Activated CD8-positive, alpha-beta memory T cell treated with anti-CD3 and anti-CD28 coated beads for 48 hours (primary cell): ENCODE data around the gene DGKG.

Experiments used
- DNase-seq, 3 experiments: peaks; one replicate each; pipeline ENCODE4 v3.0.0-alpha.2; 2020; ENCODE audit warnings: low read depth in 2 of 3, low spot score in 2 of 3

The DGKG gene

DNA sequence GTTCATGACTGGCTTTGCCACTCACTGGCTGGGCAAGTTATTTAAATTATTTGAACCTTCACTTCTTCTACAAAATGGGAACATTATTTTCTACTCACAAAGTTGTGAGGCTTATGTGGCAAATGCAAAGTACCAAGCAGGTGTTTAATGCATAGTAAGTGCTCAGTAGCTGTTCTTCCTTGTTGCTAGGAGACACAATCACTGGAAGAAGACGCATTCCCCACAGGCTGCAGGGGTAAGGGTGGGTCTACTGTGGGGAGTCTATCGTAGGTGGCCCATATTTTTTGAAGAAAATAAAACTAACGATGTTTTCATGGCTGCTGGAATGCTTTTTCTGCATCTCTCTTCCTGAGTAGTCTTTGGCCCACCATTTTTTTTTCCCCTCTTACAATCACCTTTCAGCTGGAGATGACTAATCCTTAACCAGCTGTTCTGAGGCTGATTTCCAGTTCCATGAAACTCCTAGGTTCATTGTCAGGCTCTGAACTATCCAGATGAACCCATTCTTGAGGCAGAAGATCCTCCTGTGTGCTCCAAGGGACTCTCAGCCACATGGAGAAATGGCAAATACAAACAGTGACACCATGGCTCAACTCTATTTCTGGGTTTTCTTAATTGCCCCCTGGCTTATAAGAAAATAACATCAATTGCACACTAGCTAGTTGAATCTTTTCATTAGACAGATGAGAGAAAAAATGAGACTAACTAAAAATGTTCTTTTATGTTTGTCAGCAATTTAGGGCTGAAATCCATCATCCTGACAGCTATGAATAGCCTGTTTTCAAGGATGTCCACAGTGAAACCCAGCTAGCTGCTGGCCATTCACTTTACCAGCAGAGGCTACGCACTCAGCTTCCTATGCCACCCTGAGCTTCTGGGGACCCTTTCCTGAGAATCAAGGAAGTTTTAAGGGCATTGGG, 144.9 kb downstream of the DGKG start:
- no peak for DNase-seq

DNA sequence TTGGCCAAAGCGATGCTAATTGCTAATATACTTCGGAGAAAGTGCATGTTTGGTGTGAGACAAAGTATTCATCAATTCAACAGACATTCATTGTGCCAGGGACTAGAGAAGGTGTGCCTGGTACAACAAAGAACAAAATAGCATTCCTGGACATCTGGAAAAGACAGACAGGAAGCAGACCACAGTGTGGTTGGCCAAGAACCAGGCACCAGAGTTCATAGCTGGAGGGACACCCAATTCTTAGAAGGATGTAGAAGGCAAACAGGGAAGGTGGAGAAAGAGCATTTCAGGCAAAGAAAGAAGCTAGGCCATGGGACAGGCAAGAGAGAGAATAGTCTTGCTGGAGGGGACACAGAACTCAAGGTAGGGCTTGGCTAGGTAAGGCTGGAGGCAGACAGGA, 147.4 kb downstream of the DGKG start:
- no peak for DNase-seq

DNA sequence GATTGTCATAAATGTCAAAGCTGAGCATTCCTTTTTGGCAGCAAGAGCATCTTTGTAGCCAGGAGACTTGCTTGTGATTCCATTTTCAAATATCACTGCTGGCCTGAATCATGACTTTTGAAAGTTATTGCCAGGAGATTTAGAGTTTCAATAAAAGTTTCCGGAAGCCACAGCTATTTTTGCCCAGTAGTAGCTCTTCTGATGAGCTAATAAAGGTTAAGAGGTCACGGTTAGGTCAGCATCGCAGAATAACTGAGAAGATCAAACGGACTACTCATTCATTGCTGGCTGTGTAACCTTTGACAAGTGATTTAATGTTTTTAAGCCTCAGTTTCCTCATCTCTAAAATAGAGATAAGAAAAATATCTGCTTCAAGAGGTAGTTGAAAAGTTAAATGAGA, 148.1 kb downstream of the DGKG start:
- DNase-seq: no peak

DNA sequence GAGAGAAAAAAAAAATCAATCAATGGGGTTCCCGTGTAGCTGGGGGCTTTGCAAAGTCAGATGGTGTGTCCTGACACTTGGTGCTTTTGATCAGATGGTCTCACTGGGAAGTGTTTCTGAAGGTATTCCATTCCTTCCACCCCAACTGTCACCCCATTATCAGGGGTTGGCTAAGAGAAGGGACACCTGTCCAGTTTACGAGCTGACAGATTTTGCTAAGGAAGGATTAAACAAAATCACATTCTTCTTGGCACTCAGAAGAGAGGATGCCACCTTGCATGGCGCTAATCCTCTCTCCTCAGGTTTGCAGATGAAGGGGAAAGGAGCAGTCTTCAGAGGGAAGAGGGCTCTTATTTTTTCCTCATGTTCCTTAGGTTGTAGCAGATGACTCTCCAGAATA, 149.4 kb downstream of the DGKG start:
- DNase-seq: no peak

DNA sequence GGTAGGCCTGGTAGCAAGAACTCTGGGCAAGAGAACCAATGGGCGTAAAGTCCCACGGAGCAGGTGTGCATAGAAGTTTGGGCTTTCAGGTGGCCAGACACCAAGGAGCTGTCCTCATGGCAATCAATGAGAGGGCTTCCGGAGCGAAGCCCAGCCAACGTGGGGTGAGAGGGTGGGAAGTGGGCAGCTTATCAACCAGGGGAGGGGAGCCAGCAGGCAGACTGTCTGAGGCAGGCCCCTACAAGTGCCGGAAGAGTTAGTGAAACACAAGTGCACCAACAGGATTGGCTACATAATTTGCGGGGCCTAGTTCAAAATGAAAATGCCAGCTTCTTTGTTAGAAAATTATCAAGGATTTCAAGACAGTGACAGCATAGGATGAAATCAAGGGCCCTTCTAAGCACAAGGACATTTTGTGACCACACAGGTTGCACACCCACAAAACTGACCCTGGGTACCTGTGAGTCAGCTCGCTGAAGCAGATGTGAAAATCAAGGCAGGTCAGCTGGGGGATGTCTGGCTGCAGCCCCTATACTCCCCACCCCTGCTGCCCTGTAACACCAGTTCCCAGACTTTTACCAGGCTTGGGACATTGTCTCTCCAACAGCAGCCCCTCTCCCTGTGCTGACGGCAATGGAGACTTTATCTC, 151.1 kb downstream of the DGKG start:
- no peak for DNase-seq

DNA sequence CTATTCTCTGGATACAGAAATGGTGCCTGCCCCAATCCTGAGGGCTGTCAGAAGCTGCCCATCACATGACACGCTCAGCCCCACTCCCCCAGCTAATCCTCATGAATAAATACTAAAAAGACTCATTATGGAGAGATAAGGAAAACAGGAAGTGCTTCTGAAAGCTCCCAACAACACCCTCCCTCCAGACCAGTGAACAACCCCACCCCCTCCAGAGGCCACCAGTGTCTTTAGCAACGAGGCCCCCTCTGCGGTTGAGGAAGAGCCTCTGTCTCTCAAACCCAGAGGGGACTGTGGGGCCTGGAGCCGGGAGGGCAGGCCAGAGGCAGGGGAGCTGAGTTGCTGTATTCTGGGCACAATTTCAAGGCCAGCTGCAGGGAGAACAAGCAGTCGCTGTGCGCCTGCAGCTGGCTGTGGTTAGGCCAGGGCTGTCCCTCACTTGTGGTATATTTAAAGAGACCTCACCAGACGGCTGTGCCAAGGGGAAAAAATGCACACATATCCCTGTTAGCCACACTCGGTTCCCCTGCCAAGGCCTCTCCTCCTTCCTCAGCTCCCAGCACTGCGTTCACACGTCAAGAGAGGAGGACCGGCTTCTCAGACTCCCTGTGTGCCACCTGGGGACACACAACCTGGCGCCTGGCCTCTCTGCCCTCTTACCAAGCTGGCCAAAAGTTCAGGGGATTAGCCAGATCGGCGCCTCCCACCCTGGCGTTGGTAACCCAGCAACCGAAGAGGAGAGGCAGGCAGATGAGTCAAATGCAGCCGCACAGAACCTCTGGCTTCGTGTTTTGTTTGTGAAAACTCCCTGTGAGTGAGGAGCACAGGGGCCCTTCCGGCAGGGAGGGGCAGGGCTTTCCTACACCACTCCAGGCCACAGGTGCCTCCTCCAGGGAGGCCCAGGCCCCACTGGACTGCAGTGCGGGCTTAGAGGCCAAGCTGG, 152.0 kb downstream of the DGKG start:
- DNase-seq: no peak

DNA sequence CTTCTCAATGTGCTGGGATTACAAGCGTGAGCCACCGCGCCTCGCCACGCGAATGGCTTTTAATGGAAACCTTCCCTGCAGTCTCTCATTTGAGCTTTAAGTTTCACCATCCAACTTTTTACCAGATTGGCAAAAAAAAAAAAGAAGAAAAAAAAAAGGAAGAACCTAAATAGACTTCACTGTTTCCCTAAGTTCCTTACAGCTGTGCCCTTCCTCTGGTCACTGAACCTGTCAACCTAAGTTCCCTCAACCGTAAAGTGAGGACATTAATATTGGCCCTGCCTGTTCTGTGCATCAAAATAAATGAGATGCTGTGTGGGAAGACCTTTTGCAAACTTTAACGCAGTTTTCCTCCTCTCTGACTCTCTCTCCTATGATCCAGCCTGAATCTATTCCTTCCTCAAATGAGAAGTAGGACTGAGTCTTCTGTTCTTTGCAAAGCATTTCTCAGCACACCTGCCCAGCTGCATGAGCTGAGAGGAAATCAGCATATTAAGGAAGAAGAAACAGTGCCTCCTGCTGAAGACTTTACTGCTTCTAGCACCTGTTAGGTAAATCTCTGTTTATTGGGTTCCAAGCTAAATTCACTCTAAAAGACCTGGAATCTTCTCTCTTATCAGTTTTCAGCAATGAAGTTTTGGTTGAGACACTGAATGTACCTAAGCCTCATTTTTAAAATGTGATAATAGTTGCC, 153.6 kb downstream of the DGKG start:
- no peak for DNase-seq

DNA sequence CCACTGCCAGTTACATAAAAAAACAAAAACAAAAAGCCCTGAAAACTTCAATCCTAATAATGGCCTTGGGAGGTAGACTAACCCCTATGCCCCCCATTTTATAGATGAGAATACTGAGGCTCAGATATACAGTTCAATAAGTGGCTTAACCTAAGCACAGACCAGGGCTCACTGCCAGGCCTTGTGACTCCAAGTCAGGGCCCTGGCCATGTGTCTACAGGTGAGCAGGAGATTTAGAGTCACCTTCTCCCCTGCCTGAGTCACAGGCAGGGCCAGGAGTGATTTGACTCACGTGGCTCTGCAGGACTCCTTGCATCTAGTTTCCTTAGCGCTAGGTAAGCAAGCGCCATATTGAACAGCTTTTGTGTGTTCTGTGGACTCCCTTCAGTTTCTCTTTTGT, 154.5 kb downstream of the DGKG start:
- DNase-seq: no peak

DNA sequence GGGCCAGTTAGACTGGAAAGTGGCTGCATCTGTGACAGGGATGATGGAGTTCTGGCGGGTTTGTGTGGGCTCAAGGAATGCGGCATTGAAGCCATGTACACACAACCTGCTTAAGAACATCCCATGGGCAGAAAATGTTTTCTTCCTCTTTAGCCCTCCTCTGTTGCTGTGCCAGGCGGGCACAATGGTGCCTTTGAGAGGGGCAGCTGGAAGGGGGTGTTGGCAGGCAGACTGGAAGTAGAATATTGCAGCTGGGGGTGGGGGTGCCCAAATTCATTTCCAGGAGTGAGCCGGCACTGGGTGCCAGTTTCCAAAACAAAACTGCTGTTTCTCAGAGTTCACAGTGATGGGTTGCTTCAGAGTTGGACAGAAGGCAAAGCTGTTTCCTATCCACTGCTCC, 161.3 kb downstream of the DGKG start:
- no peak for DNase-seq

DNA sequence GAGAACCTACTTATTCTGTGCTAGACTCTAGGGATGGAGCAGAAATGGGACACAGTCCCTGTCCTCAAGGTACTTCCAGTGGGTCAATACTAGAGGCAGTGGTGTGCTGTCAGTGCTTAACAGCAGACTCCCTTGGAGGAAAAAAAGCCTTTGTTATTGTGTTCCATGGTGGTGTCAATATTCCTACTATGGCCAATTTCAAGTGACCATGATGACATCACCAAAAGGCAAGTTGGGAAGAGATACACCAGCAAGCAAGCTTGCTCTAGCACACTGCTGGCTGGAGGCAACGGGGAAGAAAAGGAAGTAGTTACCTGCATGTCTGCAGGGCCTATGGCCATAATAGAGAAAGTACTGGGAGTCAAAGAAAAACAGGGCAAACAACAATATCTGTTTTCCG, 163.6 kb downstream of the DGKG start:
- no peak for DNase-seq

DNA sequence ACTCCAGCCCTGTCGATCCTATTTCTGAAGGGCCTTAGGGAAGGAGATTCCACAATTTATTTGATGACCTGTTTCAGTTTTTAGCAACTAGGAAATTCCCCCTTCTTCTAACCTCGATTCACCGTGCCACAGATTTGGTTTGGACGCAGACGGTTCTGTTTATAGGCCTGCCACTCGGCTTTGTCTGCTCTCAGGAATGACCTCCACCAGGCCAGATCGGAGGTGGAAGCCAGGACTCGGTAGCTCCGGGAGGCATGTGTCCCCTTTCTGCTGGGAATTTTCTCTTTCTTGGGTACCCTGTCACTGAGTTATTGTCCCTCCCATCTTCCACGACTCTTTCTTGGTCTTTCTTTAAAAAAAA, 167.6 kb downstream of the DGKG start:
- no peak for DNase-seq

DNA sequence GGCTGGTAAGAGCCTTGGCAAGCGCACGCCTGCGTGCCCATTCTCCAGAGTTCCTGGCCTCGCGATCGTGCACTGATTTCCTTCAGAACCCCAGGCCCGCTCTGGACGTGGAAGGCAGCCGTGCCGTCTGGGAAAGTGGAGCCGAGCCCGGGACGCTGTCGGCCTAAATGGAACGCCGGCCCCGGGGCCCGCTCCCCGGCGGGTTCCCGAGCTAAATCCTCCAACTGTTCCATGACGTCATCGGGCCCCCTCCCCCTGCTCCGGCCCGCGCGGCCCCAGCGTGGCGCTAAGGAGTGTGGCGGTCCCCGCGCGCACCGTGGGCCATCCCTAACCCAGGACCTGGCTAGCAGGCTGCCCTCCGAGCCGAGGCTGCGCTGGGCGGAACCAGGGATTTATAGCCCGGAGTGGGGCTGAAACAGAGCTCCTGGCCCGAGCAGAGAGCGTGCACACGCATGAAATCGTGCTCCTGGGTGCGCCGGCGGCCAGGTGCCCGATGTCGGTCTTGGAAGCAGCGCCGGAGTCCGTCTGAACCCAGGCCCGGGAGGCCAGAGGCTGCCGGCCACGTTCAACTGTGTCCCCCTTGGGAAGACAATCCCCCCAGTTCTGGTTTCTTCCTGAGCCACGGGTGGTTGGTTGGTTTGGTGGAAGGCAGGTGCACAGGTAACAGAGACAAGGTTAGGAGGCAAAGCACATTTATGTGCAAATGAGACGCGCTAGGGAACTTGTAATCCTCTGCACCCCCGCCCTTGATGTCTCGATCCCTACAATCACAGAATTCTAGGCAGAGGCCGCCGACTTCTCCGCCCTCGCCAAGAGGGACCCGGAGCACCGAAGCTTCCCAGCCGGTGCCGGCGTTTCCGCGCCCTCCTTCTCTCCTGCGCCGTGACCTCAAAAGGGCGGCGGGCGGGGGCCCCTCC, 168.2 kb downstream of the DGKG start:
- no peak for DNase-seq

DNA sequence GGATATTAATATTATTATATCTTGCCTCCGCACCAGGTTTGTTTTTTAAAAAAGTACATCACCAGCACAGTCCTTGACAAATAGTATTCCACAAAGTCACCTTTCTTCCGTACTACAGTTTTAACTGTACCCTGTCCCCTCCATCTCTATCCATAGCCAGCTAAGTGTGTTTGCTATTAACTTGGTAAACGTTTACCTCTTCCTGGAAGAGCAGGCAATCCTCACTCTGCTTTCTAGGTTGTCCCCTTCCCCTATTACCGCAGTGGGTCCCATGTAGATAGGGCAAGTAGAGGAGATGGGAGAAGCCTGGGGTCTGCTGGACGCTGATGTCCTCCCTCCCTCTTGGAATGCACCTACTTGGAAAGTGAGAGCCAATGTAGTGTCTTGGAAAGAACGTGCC, 169.2 kb downstream of the DGKG start:
- no peak for DNase-seq

DNA sequence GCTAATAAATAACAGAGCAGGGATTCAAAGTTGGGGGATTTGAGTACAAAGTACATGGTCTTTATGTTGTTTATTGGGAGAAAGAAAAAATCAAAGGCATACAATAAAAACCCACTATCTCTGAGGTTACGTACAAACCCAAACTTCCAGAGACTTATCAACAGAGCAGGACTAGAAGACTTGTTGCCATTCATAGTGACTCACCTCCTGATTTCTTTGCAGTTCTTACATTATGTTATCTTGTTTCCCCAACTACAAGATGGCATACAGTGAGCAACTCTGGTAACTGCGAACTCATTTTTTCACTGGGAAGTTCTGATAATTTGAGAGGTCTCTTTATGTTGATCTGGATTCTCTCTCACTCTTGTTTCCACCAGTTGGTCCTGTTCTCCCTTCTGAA, 172.5 kb downstream of the DGKG start:
- DNase-seq: no peak

DNA sequence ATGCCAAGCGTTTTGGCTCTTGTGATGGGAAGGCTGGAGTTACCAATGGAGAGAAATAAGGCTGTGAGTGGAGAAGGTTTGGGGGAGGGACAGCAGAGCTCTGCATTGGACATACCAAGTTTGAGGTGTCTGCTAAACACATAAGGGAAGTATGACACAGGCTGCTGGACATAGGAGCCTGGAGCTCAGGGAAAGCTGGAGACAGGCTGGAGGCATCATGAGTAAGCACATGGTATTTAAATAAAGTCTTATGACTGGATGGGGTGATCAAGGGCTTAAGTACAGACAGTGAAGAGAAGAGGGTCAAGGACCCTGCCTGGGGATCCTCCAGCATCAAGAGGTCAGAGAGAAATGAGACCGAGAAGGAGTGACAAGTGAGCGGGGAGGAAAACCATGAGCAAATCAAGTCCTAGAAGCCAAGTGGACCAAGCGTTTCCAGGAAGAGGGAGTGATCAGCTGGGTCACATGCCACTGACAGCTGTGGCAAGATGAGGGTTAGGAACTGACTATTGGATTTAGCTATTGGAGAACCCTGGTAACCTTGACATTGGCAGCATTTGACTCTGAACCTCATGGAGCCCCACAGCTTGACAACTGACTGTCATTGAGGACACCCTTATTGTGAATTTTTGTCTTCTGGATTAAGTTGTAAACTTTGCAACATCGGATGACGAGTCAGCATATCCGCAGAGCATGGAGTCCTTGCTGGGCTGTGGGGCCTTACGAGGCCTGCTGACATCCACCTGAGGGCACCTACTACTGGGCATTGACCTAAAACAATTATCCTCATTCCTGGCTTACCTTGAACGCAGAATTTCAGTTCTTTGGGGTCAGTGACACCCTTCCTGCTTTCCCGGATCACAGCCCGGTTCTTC, 174.4 kb downstream of the DGKG start:
- DNase-seq: no peak

DNA sequence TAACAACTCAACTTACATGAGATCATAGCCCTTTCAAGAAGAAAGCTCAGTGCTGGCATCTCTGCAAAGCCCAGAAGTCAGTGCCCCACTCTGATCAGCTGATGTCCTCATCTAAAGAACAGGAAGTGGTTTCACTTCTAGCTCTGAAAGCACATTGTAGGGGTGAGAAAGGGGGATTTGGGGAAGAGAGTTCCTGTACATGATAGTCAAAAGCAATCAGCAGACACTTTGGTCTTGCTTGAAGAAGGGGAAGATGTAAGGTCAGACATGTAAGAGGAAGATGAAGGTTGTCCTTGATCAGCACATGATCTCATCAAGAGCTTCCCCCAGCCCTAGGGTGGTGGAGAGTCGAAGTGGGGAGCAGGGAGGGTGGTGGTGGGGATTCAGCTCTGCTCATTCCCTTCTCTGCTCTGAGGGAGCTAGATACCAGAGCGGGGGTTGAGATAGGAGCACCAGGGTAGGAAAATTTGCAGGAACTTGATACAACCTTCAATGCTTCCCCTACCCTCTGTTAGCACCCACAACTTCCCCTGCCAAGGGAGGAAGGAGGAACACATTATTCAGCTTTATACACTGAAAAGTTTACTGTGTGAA, 176.7 kb downstream of the DGKG start:
- DNase-seq: no peak

DNA sequence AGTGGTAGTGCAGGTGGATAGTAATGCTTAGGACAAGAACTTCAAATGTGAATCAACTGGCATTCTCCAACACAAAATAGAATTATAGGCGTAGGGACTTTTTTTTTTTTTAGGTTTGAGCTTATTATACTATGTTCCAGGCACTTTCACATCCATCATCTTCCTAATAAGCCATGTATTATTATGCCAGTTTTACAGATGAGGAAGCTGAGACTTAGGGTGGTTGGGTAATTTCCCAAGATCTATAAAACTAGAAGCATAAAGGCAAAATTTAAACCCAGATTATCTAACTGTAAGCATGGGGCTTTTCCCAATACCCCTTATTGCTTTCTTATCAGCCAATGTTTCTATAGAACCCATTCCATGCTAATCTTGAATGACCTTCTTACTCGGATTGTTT, 178.0 kb downstream of the DGKG start:
- DNase-seq: no peak

DNA sequence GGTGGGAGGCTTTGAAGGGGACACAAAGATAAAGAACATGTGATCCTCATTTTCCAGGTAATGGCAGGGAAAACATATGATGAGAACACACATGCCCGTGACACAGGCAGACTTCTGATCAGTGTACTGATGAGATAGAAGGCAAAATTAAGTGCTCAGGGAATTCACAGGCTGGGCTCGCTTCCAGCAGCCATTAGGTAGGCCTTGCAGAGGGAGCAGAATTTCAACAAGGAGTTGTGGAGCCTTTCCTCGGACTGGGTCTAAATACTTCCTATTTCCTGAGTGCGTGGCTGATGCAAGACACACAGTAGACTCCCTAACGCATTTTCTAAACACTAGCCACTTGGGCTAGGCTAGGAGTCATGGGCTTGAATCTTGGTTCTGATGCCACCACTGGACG, 179.2 kb downstream of the DGKG start:
- DNase-seq: no peak

DNA sequence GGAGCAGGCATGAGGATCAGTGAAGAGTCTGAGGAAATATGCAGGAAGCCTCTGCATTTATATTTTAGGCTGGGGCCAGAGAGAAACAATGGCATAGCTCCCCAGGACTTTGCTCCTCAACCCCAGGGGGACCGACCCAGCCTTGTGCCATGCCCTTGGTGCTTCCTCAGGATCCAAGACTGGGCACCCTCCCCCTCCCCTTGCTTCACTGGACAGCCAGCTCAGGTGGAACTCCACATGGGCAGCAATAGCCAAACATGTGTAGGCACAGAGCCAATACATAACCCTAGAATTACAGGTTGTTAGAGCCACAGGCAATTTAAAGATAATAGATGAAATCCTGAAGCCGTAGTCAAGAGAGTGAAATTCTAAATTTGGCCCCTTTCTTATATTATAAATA, 180.1 kb downstream of the DGKG start:
- DNase-seq: no peak
